Pulmonary artery endothelial cell (primary cell): ENCODE data around the gene HAUS5. TPM values are rescaled to one million over a fixed set of nuclear protein-coding genes. Genes with fewer than 3 reads are reported as not detected.
A peak's percentile ranks its signal among the peaks of the same experiment; 100 is the strongest.
"Not testable (repeated sequence)": the region's sequence is repeated elsewhere in the genome, so short reads cannot be mapped to it uniquely, and the experiment has no call there.

Experiments used
- DNase-seq: peaks from one replicate; pipeline ENCODE4 v3.0.0-alpha.2; 2011; ENCODE audit warnings: low read depth, low spot score
- total RNA-seq: library from RNA; depleted of rRNA; stranded (reverse); fragments of >200 nt; gene quantifications from 2 replicates; pipeline ENCODE4 v1.2.3, GENCODE V29; 2014

The HAUS5 gene
- total RNA-seq = 9.1 and 9.4 TPM in 2 replicates

- DNase-seq = peak; percentile 57
These were observed at the start of gene HAUS5 for GRCh38 chr19:35612559-35613321. Gene HAUS5, plus strand, starts transcription at chr19:35612735. Its CDS starts 60 bp downstream, at chr19:35612795.

GRCh38 chr19:35562776-35563175, 49.8 kb upstream of the HAUS5 start:
- no peak for DNase-seq

GRCh38 chr19:35563207-35563829, 49.2 kb upstream of the HAUS5 start, which contains the start of gene ATP4A:
Gene ATP4A, minus strand, starts transcription at chr19:35563658. Its CDS starts 29 bp downstream, at chr19:35563629.
- DNase-seq = no peak

GRCh38 chr19:35565016-35565856, 47.3 kb upstream of the HAUS5 start:
- no peak for DNase-seq

- DNase-seq = no peak
These were observed 45.8 kb upstream of the HAUS5 start for GRCh38 chr19:35566738-35567137.

GRCh38 chr19:35569281-35569781, 43.2 kb upstream of the HAUS5 start:
- DNase-seq = no peak

GRCh38 chr19:35571406-35571965, 41.0 kb upstream of the HAUS5 start:
- no peak for DNase-seq

GRCh38 chr19:35577918-35578317, 34.6 kb upstream of the HAUS5 start:
- DNase-seq = no peak

- DNase-seq = no peak
These were observed 33.8 kb upstream of the HAUS5 start for GRCh38 chr19:35578707-35579106.

GRCh38 chr19:35582760-35583159, 29.8 kb upstream of the HAUS5 start:
- no peak for DNase-seq

GRCh38 chr19:35585848-35586247, 26.7 kb upstream of the HAUS5 start, which contains the start of gene PMIS2:
Gene PMIS2, plus strand, starts transcription at chr19:35586173. Its CDS starts 87 bp downstream, at chr19:35586260.
- DNase-seq = no peak

GRCh38 chr19:35587321-35587720, 25.2 kb upstream of the HAUS5 start:
- DNase-seq = no peak

- DNase-seq = no peak
These were observed 21.7 kb upstream of the HAUS5 start for GRCh38 chr19:35590875-35591274.

- no peak for DNase-seq
These were observed 20.3 kb upstream of the HAUS5 start for GRCh38 chr19:35592226-35592625.

- not testable (repeated sequence) for DNase-seq
These were observed 17.5 kb upstream of the HAUS5 start for GRCh38 chr19:35595026-35595425.

GRCh38 chr19:35595928-35596327, 16.6 kb upstream of the HAUS5 start:
- no peak for DNase-seq

- DNase-seq = no peak
These were observed 16.1 kb upstream of the HAUS5 start for GRCh38 chr19:35596366-35596999.

GRCh38 chr19:35601971-35602370, 10.6 kb upstream of the HAUS5 start:
- DNase-seq = no peak

GRCh38 chr19:35604436-35604835, 8.1 kb upstream of the HAUS5 start:
- not testable (repeated sequence) for DNase-seq

GRCh38 chr19:35607170-35607569, 5.4 kb upstream of the HAUS5 start:
- DNase-seq = not testable (repeated sequence)

GRCh38 chr19:35607661-35608060, 4.9 kb upstream of the HAUS5 start:
- no peak for DNase-seq
